A549 (cell line): Measurements from ENCODE around the gene ZNF275. TPM values are rescaled to one million over a fixed set of nuclear protein-coding genes. Genes with fewer than 3 reads are reported as not detected.
A peak's percentile ranks its signal among the peaks of the same experiment; 100 is the strongest.
"Not testable (repeated sequence)": the region's sequence is repeated elsewhere in the genome, so short reads cannot be mapped to it uniquely, and the experiment has no call there.

Experiments
- ATAC-seq, 2 experiments: fragments of 200-7000 bp in 1 of 2; fragments of >200 bp in 1 of 2; cut with Nextera tagmentation in 1 of 2; cut with Tn5 transposase in 1 of 2; 3 replicates each; pipeline versions ENCODE4 v1.8.0 to v1.9.1; 2018 to 2020; ENCODE audit warnings: mild to moderate bottlenecking in 1 of 2, moderate library complexity in 1 of 2
- CTCF ChIA-PET: fragments of 300-600 bp; sonication (Branson Sonifier 250); formaldehyde crosslinking; extraction: SDS; loops from one replicate; lab custom pipeline; 2021; ENCODE audit warnings: antibody characterized with exemption, inconsistent platforms; lab: Yijun Ruan, JAX
- POLR2A ChIA-PET: fragments of 350-600 bp; formaldehyde crosslinking; extraction: SDS; loops from one replicate; lab custom pipeline; 2021; ENCODE audit warnings: antibody characterized with exemption, inconsistent platforms; lab: Yijun Ruan, JAX
- DNase-seq, 2 experiments: peaks; one replicate each; pipeline versions ENCODE4 v3.0.0 to v3.0.0-alpha.2; 2011 to 2016; ENCODE audit warnings: low read depth in 1 of 2, low spot score in 1 of 2
- FAIRE-seq: peaks from 2 replicates; lab custom pipeline; 2011; peaks lifted over from hg19 to GRCh38; lab: Jason Lieb, UNC
- H3K27ac ChIP-seq, 2 experiments: fragments of >200 bp; sonication (Bioruptor Twin); formaldehyde crosslinking; 3 replicates each; pipeline ENCODE4 v1.5.1; 2016 to 2017
- H3K4me1 ChIP-seq: fragments of >200 bp; sonication (Bioruptor Twin); formaldehyde crosslinking; 3 replicates; pipeline ENCODE4 v1.6.1; 2016
- H3K4me2 ChIP-seq: fragments of >200 bp; sonication (Bioruptor Twin); formaldehyde crosslinking; 3 replicates; pipeline ENCODE4 v1.6.1; 2016
- H3K4me3 ChIP-seq: fragments of >200 bp; sonication (Bioruptor Twin); formaldehyde crosslinking; 3 replicates; pipeline ENCODE4 v1.5.1; 2016
- H3K9me3 ChIP-seq: fragments of >200 bp; sonication (Bioruptor Twin); formaldehyde crosslinking; 3 replicates; pipeline ENCODE4 v1.6.1; 2016
- BCL3 ChIP-seq: fragments of >200 bp; sonication (Bioruptor Twin); formaldehyde crosslinking; IDR thresholded peaks from 3 replicates; pipeline ENCODE4 v1.6.1; 2016
- CBX8 ChIP-seq: fragments of 200-600 bp; sonication (generic); IDR thresholded peaks from 2 replicates; pipeline ENCODE4 v1.6.1; 2016
- CHD2 ChIP-seq: fragments of 150-350 bp; IDR thresholded peaks from 2 replicates; pipeline ENCODE4 v1.6.1; 2014; ENCODE audit warnings: low read length; ENCODE audit not compliant: partially characterized antibody
- CHD4 ChIP-seq: fragments of 200-600 bp; sonication (generic); IDR thresholded peaks from 2 replicates; pipeline ENCODE4 v1.6.1; 2016; ENCODE audit warnings: antibody characterized with exemption, mild to moderate bottlenecking, borderline replicate concordance
- E2F6 ChIP-seq: IDR thresholded peaks from 2 replicates; pipeline ENCODE4 v1.6.1; 2012; ENCODE audit warnings: low read depth, borderline replicate concordance
- ESRRA ChIP-seq: fragments of 150-350 bp; IDR thresholded peaks from 2 replicates; pipeline ENCODE4 v1.6.1; 2014; ENCODE audit warnings: mild to moderate bottlenecking, low read length, borderline replicate concordance
- FOSB ChIP-seq: fragments of 250-450 bp; sonication (Bioruptor Pico); IDR thresholded peaks from 2 replicates; pipeline ENCODE4 v1.5.0; 2020; ENCODE audit warnings: mild to moderate bottlenecking, moderate library complexity
- FOXS1 ChIP-seq: fragments of 250-450 bp; sonication (Bioruptor Pico); IDR thresholded peaks from 2 replicates; pipeline ENCODE4 v1.5.0; 2020; ENCODE audit warnings: mild to moderate bottlenecking, moderate library complexity
- GATA3 ChIP-seq: IDR thresholded peaks from 2 replicates; pipeline ENCODE4 v1.6.1; 2012; ENCODE audit warnings: borderline replicate concordance
- HOXA7 ChIP-seq: fragments of 250-450 bp; sonication (Bioruptor Pico); IDR thresholded peaks from 2 replicates; pipeline ENCODE4 v1.5.0; 2020; ENCODE audit warnings: mild to moderate bottlenecking, moderate library complexity
- HOXB5 ChIP-seq: fragments of 250-450 bp; sonication (Bioruptor Pico); IDR thresholded peaks from 2 replicates; pipeline ENCODE4 v1.5.0; 2020; ENCODE audit warnings: mild to moderate bottlenecking, moderate library complexity
- JUNB ChIP-seq: fragments of >200 bp; sonication (Bioruptor Twin); formaldehyde crosslinking; IDR thresholded peaks from 2 replicates; pipeline ENCODE4 v1.6.1; 2016
- MAFK ChIP-seq: fragments of 450-650 bp; IDR thresholded peaks from 2 replicates; pipeline ENCODE4 v1.6.1; 2014; ENCODE audit not compliant: partially characterized antibody
- MAX ChIP-seq: IDR thresholded peaks from 2 replicates; pipeline ENCODE4 v1.6.1; 2012
- MYC ChIP-seq: IDR thresholded peaks from 2 replicates; pipeline ENCODE4 v1.6.1; 2012; ENCODE audit warnings: mild to moderate bottlenecking, inconsistent platforms, low read length, improper control_type of control experiment, borderline replicate concordance
- NR3C1 ChIP-seq: fragments of >200 bp; sonication (Bioruptor Twin); formaldehyde crosslinking; IDR thresholded peaks from 3 replicates; pipeline ENCODE4 v1.6.1; 2017
- POLR2A ChIP-seq: IDR thresholded peaks from 2 replicates; pipeline ENCODE4 v1.6.1; 2012; ENCODE audit warnings: mild to moderate bottlenecking, low read length
- RAD21 ChIP-seq, 2 experiments: fragments of >200 bp in 1 of 2; sonication (Bioruptor Twin) in 1 of 2; formaldehyde crosslinking in 1 of 2; IDR thresholded peaks in 1 of 2; conservative IDR thresholded peaks in 1 of 2; 2 replicates in 1 of 2; 3 replicates in 1 of 2; pipeline ENCODE4 v1.6.1; 2012 to 2018; ENCODE audit warnings: inconsistent platforms in 1 of 2
- RARB ChIP-seq: fragments of 250-450 bp; sonication (Bioruptor Pico); IDR thresholded peaks from 2 replicates; pipeline ENCODE4 v1.8.0; 2021; ENCODE audit warnings: mild to moderate bottlenecking, moderate library complexity
- RCOR1 ChIP-seq: fragments of 150-350 bp; IDR thresholded peaks from 2 replicates; pipeline ENCODE4 v1.6.1; 2014; ENCODE audit warnings: antibody characterized with exemption, low read length, low read depth
- RNF2 ChIP-seq: fragments of 200-600 bp; sonication (generic); IDR thresholded peaks from 2 replicates; pipeline ENCODE4 v1.6.1; 2016; ENCODE audit warnings: low read depth, mild to moderate bottlenecking, antibody characterized with exemption, moderate library complexity, borderline replicate concordance
- SMC3 ChIP-seq: fragments of >200 bp; sonication (Bioruptor Twin); formaldehyde crosslinking; IDR thresholded peaks from 3 replicates; pipeline ENCODE4 v1.6.1; 2018; ENCODE audit warnings: inconsistent platforms
- USF2 ChIP-seq: fragments of 450-650 bp; IDR thresholded peaks from 2 replicates; pipeline ENCODE4 v1.6.1; 2014; ENCODE audit warnings: antibody characterized with exemption
- ZC3H11A ChIP-seq: fragments of 450-650 bp; IDR thresholded peaks from 2 replicates; pipeline ENCODE4 v1.6.1; 2014; ENCODE audit warnings: antibody characterized with exemption, mild to moderate bottlenecking
- ZFP36 ChIP-seq: fragments of 450-650 bp; IDR thresholded peaks from 2 replicates; pipeline ENCODE4 v1.6.1; 2014; ENCODE audit warnings: borderline replicate concordance; ENCODE audit not compliant: partially characterized antibody
- ZSCAN20 ChIP-seq: fragments of 250-450 bp; sonication (Bioruptor Pico); IDR thresholded peaks from 2 replicates; pipeline ENCODE4 v1.8.0; 2022; ENCODE audit warnings: mild to moderate bottlenecking, moderate library complexity
- WGBS: methylation state at CpG from one replicate; pipeline ENCODE4 v1.1.6; 2017; ENCODE audit errors: missing lambda C conversion rate; 5-methylcytosine and 5-hydroxymethylcytosine counted together
- polyA plus RNA-seq, 4 experiments: library from polyadenylated mRNA; depleted of rRNA in 3 of 4; stranded (reverse); fragments of >200 nt; fragmentation: RNase III in 1 of 4; extraction: RNeasy Plus Mini Kit Qiagen cat#74134 plus additional on column Dnase treatment in 1 of 4; gene quantifications; 2 replicates in 3 of 4; 3 replicates in 1 of 4; pipeline ENCODE4 v1.2.3, GENCODE V29; 2011 to 2017

ZNF275 gene
- polyA plus RNA-seq, 2 of the 4 experiments (the other 2 are of a cell fraction) = 3.2 to 6.5 TPM

- WGBS = 26% methylated on average over 3 of the region's 3 CpGs
- ChIA-PET CTCF (interaction anchor here (0.9 kb wide), 1 partner anchor 157 kb away, joined by 3 read pairs; no protein-coding TSS in a partner anchor), POLR2A (no interaction called here)
- Histone ChIP-seq H3K4me1 (no peaks in the 10 kb centered on the region), H3K4me3 (no peak overlapping the region), H3K9me3 (no peaks in the 10 kb centered on the region), H3K27ac (no peak overlapping the region), H3K4me2 (no peak overlapping the region)
- FAIRE-seq (peak; percentile 81), DNase-seq (no peak), ATAC-seq (no peak)
- TF ChIP-seq RCOR1 (no peak), CHD4 (no peak), BCL3 (no peak), HOXA7 (no peak), FOSB (CRISPR knock-in tag) (no peak), ZSCAN20 (CRISPR knock-in tag) (no peak), HOXB5 (CRISPR knock-in tag) (no peak), GATA3 (no peak), USF2 (no peak), CHD2 (no peak), RNF2 (no peak), SMC3 (no peak), RARB (CRISPR knock-in tag) (no peak)
These were observed 48.9 kb downstream of the ZNF275 start for GRCh38 chrX:153382563-153383482.

GRCh38 chrX:153384390-153384789, 50.4 kb downstream of the ZNF275 start:
- Histone ChIP-seq H3K4me1 (no peaks in the 10 kb centered on the region), H3K4me3 (no peak overlapping the region), H3K4me2 (no peak overlapping the region), H3K9me3 (no peaks in the 10 kb centered on the region), H3K27ac (no peak overlapping the region)
- ATAC-seq (no peak), DNase-seq (no peak), FAIRE-seq (no peak)
- POLR2A ChIA-PET = no interaction called here
- no peak for TF ChIP-seq ZC3H11A
- TF ChIP-seq JUNB = no peak
- TF ChIP-seq CHD2 = no peak
- TF ChIP-seq MAFK = no peak
- TF ChIP-seq ESRRA = no peak
- no peak for TF ChIP-seq MYC
- no peak for TF ChIP-seq MAX
- TF ChIP-seq CBX8 = no peak
- TF ChIP-seq FOXS1 = no peak
- no peak for TF ChIP-seq NR3C1
- TF ChIP-seq ZFP36 = no peak
- no peak for TF ChIP-seq FOSB (CRISPR knock-in tag)
- TF ChIP-seq POLR2A = no peak
- no peak for TF ChIP-seq BCL3
- TF ChIP-seq RAD21 (conservative IDR thresholded peaks at IDR 0.05 in 1 of 2, IDR thresholded peaks at IDR 0.05 in 1 of 2) = no peak
- no peak for TF ChIP-seq E2F6
- WGBS = 28% methylated on average over 6 of the region's 6 CpGs
- CTCF ChIA-PET = no interaction called here

- H3K4me3 ChIP-seq, DNase-seq, H3K27ac ChIP-seq, POLR2A ChIA-PET, FAIRE-seq, H3K4me2 ChIP-seq, H3K9me3 ChIP-seq, H3K4me1 ChIP-seq, ATAC-seq: not testable (repeated sequence)
- CTCF ChIA-PET = interaction anchor here (0.6 to 0.7 kb wide), 2 partner anchors 14 to 81 kb away, joined by 3 to 4 read pairs; no protein-coding TSS in a partner anchor
- WGBS = 2% methylated on average over 2 of the region's 2 CpGs
These were observed 51.0 kb downstream of the ZNF275 start for GRCh38 chrX:153384973-153385372.
